Pulmonary artery endothelial cell (primary cell): ENCODE results near the gene EIF4A3. TPM values are rescaled to one million over a fixed set of nuclear protein-coding genes. Genes with fewer than 3 reads are reported as not detected.
A peak's percentile ranks its signal among the peaks of the same experiment; 100 is the strongest.

Experiments
- DNase-seq: peaks from one replicate; pipeline ENCODE4 v3.0.0-alpha.2; 2011; ENCODE audit warnings: low read depth, low spot score
- total RNA-seq: library from RNA; depleted of rRNA; stranded (reverse); fragments of >200 nt; gene quantifications from 2 replicates; pipeline ENCODE4 v1.2.3, GENCODE V29; 2014

Gene EIF4A3
- total RNA-seq = 119 and 142 TPM in 2 replicates

DNA sequence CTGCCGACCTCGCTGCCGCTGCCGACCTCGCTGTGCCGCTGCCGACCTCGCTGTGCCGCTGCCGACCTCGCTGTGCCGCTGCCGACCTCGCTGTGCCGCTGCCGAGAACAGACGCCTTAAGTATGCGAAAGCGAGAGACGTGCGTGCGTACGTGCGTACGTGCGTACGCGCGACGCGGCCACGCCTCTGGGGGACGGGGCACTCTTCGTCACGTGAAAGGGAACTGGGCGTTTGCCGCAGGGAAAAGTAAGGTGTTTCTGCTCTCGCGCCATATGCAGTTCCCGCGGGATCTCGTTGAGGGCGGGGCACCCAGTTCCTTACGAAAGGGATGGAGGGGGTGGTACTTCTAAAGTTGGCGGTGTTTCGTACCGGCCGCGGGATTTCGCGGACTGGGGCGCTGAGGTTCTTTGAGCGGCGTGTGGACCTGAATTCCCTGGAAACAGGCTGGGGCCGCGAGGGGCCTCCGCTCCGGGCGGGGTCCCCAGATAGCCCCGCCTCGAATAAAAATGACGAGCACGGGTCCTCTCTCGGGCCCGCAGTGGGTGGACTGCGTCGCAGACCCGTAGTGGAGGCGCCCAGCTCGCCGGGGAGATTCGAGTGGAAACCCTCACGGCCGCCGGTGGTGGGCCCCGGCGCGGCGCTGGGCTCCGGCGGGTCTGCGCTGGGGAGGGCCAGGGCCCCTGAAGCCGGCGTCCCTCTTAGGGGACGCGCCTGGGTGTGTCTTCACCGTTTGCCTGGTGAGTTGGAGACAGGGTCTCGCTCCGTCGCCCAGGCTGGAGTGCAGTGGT is at the start of gene EIF4A3:
Gene EIF4A3 (minus strand): TSS at position 94 of the 788 bp plus-strand sequence. CDS start 167 bp downstream, outside the sequence.
- peak; percentile 96 for DNase-seq

DNA sequence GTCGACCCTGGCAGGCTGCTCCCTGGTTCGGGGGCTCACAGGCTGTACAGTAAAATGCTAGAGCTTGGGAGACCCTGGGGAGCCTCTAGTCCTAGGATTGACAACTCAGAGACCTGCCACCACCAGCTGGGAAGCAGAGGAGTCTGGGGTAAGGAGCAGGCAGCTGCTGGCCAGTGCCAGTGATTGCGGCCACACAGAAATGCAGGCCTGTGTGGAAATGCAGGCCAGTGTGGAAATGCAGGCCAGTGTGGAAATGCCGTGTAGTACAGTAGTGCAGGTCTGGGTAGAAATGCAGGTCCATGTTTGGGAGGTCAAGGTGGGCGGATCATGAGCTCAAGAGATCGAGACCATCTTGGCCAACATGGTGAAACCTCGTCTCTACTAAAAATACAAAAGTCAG is 49.7 kb upstream of the EIF4A3 start:
- DNase-seq = no peak

DNA sequence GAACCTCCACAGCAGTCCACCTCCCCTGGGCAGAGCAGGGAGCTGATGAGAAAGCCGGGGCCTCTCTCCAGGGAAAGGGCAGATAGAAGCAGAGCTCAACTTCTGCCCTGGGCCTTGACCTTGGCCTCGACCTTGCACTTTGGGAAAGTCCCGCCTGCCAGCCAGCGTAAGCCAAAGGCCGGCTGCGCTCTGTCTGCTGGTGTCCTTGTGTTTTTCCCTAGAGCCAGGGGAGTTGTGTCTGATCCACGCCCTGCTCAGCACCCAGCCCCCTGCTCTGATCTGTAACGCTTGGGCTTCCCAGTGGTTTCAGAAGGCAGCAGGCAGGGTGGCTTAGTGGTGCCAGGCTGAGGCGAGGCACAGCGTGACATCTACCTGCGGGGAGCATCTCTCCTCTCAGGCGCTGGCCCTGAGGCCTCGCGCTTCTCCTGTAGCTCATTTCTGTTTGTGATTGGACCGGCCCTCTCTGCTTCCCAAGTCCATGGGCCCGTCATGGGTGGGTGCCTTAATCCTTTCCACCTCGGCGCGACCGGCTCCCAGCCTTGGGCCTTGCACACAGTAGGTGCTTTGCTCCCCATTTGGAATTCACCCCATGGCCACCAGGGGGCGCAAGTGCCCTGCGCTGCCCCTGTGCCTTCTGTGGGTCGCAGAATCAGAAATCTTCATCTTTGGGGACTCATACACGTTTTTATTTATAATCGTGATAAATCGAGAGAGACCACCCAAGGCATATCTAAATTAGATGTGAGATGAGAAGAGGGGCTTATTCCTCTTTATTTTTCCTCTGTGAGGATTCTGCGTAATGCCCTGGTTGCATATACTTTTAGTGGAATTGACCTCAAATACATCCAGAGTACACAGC is 49.0 kb upstream of the EIF4A3 start:
- no peak for DNase-seq

DNA sequence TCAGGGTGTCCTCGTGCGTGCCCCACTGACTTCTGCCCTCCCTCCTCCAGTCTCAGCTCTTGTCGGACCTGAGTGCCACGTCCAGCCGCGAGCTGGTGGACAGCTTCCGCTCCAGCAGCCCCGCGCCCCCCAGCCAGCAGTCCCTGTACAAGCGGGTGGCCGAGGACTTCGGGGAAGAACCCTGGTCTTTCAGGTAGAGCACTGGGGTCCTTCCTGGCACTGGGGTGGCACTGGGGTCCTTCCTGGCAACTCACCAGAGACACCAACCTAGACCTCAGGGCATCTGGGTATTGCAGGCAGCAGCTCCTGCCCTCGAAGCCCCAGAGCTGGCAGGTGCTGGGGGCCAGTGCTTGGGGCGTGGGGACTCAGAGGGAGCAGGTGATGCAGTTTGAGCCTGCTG is 48.2 kb upstream of the EIF4A3 start:
- DNase-seq = no peak

DNA sequence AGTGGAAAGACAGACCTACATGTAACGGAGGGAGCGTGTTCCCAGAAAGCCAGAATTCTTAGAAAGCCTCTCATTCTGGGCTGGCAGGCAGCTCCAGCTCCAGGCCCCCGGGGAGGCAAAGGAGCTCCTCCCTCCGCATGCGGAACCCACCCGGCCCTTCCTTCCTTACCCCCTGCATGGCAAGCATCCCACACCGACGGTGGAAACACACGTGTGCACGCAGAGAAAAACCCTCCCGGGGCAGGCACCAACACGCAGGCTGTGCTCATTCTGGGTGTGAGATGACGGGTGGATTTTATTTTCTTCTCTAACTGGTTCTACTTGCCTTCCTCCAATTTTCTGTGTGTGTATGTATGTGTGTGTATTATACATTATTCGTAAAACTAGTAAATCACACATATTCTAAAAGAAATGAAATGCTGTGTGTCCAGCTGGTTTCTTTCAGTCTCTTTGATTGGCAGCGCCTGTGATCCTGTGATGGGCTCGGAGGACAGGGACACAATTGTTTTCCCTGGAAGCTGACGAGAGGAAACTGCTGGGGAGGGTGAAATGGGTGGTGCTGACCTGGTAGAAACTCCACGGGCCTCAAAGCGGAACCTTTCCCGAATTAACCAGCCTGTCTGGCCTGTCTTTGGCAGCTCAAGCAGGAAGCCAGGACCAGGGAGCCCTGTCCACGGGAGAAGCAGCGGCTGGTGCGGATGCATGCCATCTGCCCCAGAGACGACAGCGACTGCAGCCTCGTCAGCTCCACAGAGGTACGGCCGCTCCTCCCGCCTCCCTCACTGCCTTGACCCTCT is 45.1 kb upstream of the EIF4A3 start:
- DNase-seq = no peak

DNA sequence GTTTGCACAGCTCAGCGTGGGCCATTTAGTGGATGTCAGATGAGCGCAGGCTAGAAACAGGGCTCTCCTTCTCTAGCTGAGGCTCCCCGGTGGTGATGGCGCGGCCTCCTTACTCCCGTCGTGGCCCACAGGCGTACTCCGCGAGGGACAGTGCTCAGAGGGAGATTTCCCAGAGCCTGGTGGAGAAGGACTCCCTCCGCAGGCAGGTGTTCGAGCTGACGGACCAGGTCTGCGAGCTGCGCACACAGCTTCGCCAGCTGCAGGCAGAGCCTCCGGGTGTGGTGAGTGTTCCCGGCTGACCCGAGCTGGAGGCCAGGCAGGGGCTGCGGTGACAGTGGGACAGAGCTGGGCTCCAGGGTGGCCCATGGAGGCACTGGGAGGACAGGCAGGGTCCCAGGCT is 44.3 kb upstream of the EIF4A3 start:
- DNase-seq = no peak

DNA sequence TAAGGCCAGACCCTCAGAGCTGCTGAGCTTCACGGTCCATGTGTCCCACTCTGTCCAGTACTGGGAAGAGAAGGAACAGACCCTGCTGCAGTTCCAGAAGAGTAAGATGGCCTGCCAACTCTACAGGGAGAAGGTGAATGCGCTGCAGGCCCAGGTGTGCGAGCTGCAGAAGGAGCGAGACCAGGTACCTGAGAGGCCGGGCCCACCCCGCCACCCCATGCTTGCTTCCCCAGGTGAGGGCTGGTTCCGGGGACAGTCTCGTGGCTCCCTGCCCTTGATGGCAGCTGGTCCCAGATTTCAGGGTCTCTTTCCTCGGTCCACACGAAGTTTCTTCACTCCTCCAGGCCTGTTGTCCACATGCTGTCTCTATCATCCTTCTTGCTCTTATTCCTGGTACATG is 43.8 kb upstream of the EIF4A3 start:
- no peak for DNase-seq

DNA sequence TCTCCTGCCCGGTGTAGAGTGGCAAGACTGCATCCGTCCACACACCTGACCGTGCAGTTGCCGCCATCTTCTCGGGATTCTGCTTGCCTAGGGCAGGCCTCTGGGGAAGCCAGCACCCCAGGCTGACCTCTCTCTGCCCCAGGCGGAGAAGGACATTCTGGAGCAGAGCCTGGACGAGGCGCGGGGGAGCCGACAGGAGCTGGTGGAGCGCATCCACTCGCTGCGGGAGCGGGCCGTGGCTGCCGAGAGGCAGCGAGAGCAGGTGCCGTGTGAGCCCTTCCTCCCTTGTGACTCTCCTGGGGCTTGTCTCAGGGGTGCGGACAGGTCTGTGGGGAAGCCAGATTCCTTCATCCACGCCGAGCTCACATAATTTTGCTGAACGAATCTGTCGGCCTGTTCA is 42.7 kb upstream of the EIF4A3 start:
- DNase-seq = no peak

DNA sequence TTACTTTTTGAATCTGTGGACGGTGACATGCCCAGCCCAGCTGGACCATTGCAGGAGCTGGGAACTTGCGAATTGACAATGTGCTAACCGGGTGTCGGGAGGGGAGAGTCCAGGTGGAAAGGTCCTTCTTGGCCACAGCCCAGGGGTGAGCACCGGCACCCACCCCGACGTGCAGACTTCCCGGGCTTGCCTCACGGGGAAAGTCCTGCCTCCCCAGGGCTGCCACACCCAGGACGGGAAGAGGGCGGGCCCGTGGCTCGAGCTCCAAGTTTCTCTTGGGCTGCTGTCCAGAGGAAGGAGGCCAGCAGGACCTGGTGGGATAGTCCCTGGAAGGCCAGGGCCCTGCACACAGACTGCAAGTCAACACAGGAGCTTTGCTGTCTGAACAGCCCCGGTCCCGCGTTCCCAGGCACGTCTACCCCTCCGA is 40.6 kb upstream of the EIF4A3 start:
- no peak for DNase-seq

DNA sequence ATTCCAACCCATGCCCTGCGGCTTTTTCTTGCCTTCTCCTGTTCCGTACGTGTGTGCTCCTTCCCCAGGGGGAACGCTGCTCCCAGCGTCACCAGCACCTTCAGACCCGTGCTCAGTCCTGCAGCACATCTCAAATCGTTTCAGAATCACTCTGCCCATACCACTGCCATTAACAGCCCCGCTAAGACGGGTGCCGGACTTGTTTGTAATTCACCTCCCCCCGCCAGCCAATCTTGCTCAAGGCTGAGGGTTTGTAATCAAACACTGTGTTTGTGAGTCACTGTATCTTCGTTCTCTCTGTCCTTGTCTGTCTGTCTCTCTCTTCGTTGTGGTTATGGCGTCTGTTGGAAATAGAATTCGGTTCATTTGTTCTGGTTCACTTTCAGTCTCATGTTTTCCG is 40.2 kb upstream of the EIF4A3 start:
- no peak for DNase-seq

DNA sequence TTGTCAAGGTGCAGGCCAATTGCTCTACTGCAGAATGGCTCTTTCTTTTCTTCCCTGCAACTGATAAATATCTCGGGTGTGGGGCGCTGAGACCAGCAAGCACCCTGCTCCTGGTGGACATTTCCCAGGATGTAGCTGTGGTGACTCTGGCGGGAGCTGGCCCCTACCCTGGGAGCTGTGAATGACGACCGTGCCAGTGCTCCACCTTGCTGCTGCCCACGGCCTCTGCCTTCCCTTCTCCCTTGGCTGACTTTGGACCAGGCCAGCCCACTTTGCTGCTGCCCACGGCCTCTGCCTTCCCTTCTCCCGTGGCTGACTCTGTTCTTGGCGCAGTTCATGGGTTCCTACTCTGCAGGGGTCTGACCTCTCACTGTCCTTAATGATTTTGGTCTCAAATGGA is 39.0 kb upstream of the EIF4A3 start:
- no peak for DNase-seq

DNA sequence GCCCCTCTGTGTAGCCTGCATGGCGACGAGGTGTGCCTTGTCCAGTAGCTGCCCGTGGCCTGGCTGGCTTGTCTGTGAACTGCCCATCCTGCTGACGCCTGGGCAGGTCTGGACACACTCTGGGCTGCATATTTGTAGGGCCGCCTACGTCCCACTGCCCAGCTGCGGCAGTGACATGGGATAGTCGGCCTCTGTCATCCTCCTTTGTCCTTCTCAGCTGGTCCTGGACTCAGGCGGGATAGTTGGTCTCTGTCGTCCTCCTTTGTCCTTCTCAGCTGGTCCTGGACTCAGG is 37.4 kb upstream of the EIF4A3 start:
- DNase-seq = no peak

DNA sequence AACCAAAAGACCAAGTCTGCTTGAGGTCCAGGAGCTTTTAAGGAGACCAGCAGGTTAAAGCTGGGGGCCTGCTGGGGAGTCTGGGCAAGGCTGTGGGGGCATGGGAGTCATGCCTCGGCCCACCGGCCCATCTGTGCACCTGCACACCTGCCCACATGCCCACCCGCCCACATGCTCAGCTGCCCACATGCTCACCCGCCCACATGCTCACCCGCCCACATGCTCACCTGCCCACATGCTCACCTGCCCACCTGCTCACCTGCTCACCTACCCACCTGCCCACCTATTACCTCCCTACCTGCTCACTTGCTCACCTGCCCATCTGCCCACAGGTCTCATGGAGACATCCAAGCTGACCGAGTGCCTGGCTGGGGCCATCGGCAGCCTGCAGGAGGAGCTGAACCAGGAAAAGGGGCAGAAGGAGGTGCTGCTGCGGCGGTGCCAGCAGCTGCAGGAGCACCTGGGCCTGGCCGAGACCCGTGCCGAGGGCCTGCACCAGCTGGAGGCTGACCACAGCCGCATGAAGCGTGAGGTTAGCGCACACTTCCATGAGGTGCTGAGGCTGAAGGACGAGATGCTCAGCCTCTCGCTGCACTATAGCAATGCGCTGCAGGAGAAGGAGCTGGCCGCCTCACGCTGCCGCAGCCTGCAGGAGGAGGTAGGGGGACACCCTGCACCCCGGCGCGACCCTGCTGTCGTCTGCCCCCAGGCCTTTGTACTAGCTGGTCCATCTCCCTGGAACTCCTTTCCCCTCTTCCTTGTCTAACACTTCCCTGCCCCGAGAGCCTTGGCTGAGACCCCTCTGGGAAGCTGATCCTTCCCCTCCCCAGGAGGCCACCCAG is 36.9 kb upstream of the EIF4A3 start:
- DNase-seq = no peak

DNA sequence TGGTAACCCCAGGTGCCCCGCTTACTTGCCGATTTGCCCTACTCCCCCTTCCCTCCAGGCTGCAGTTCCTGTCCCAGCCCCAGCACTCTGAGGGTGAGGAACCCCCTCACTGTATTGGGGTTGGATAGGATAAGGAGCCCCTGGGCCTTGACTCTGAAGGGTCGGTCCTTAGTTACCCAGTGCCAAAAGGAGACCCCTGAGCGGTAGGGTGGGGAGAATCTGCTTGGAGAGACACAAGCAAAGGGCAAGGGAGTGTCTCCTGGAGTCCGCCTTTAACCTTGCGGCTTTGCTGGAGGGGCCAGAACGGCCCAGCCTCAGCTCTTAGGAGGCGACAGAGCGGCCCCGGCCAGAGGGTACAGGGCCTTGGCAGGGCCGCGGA is 35.9 kb upstream of the EIF4A3 start:
- no peak for DNase-seq

DNA sequence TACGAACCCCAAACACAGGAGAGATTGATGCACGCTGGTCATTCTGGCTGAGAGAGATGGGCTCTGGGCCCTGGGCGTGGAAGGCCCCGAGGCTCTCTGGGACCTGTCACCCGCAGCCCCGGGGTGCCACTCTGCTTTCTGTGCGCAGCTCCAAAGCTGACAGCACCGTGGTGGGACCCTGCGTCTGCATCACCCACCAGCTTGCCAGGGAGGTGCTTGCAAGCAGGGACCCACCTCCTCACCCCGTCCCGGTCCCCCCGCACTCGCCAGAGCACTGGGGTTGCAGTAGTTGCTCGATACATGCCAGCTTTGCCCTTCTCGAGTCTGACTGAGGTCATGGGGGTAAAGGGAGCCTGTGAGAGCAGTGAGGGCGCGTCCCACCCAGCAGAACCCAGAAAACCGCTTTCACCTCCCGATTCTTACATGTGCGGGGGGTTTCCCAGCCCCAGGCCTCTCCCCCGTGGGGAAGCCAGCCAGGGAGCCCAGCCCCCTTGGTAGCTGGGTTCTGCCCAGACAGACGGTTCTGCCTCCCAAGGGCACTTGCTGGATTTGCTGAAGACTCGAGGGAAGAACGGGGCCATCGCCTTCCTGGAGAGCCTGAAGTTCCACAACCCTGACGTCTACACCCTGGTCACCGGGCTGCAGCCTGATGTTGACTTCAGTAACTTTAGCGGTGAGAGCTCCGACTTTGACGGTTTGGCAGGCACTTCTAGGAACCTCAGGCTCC is 35.4 kb upstream of the EIF4A3 start:
- no peak for DNase-seq

DNA sequence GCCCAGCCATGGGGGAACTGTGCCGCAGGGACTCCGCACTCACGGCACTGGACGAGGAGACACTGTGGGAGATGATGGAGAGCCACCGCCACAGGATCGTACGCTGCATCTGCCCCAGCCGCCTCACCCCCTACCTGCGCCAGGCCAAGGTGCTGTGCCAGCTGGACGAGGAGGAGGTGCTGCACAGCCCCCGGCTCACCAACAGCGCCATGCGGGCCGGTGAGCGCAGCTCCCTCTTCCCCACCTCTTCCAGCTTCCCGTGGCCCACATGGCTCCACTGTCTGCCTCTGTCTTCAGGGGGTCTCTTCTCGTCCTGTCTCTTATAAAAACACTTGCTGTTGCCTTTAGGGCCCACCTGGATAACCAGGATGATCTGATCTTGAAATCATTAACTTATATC is 34.5 kb upstream of the EIF4A3 start:
- DNase-seq = no peak

DNA sequence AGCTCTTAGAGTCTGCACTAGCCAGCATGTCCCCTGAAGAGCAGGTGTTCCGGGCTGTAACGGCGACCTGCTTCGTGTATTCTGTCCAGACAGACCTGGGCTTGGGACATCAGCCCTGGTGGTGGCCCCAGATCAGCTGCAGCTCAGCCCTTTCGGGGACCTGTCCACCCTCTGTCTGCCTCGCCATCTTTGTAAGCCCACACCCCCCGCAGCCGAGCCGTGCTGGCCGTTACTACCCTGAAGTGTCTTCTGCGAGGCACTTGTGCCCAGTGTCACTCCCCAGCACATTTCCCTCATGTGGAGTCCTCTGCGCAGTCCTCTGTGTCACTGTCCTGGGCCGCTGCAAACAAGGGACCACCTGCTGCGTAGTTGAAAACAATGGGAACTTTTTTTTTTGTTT is 33.3 kb upstream of the EIF4A3 start:
- DNase-seq = no peak

DNA sequence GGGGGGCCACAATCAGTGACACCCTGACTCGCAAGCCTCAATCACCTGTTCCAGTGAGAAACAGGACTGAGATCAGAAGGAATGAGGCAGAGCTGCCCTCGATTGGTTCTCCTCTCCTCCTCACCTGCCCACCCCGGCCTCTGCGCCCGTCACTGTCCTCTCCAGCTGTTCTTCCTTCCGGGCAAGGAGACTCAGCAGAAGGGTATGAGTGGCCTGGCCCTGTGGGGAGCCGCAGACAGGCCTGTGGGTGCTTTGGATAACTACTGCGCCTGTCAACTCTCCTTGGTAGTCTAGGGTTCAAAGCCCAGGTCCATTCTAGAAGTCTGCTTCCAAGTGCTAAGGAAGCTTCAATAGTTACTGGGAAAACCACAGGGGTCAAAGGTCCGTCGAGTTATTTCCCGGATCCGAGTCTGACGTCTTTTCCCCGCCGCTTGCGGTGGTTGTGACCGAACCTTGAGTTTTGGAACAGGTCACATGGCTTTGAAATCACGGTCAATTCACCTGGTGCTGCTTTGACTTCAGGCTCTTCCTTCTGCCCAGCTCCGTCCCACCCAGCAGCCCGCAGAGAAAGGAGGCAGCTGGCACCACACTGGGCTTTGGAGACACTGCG is 31.2 kb upstream of the EIF4A3 start:
- DNase-seq = no peak

DNA sequence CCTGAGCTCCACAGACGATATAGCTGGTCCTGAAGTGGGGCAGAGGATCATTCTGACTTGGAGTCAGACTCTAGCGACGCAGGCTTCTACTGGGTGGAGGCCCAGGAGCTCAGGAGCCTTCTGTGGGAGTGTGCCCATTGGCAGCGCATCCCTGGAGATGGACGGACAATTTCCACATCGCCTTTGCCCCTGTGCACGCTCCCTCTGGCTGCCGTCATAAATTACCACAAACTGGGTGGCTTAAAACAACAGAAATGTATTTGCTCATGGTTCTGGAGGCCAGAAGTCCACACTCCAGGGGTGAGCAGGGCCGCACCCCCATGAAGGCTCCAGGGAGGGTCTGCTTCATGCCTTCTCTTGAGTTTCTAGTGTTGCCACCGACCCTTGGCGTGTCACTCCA is 29.8 kb upstream of the EIF4A3 start:
- DNase-seq = no peak

DNA sequence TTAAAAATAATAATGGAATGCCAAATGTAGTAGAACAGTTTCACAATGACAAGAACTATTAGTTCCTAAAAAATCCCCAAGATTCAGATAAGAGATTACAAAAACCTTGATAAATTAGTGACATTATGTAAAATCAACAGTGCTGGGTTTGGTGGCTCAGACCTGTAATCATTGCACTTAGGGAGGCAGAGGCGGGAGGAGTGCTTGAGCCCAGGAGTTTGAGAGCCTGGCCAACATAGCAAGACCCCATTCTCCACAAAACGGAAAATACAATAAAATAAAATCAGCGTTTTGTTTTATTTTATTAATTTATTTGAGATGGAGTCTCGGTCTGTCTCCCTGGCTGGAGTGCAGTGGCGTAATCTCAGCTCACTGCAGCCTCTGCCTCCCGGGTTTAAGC is 27.0 kb upstream of the EIF4A3 start:
- DNase-seq = no peak
